Measurements from ENCODE around the gene CHAT. TPM values are rescaled to one million over a fixed set of nuclear protein-coding genes. Genes with fewer than 3 reads are reported as not detected.

The CHAT gene
- total RNA-seq, 1 donor = not detected

- H3K27ac ChIP-seq (ENCODE audit: low read depth, low read length) = no peak overlapping the region
- no peaks in the 10 kb centered on the region for H4K20me1 ChIP-seq (ENCODE audit: insufficient read depth, low read length)
- no peak overlapping the region for H3K4me2 ChIP-seq (ENCODE audit: insufficient read depth, low read length)
- H3K79me2 ChIP-seq (ENCODE audit: insufficient read depth, low read length) = no peaks in the 10 kb centered on the region
- no peaks in the 10 kb centered on the region for H3K27me3 ChIP-seq (ENCODE audit: insufficient read depth, low read length)
- H3K4me3 ChIP-seq (ENCODE audit: insufficient read depth, low read length) = no peak overlapping the region
- peaks cover 9% of the 10 kb centered on the region for H3K4me1 ChIP-seq (ENCODE audit: insufficient read depth, low read length)
- no peaks in the 10 kb centered on the region for H3K9me3 ChIP-seq (ENCODE audit: low read depth, low read length)
- DNase-seq (ENCODE audit: insufficient read length, low spot score, missing footprints) = no peak
- no peaks in the 10 kb centered on the region for H3K36me3 ChIP-seq (ENCODE audit: insufficient read depth, low read length)
- TF ChIP-seq, protein P1, sequence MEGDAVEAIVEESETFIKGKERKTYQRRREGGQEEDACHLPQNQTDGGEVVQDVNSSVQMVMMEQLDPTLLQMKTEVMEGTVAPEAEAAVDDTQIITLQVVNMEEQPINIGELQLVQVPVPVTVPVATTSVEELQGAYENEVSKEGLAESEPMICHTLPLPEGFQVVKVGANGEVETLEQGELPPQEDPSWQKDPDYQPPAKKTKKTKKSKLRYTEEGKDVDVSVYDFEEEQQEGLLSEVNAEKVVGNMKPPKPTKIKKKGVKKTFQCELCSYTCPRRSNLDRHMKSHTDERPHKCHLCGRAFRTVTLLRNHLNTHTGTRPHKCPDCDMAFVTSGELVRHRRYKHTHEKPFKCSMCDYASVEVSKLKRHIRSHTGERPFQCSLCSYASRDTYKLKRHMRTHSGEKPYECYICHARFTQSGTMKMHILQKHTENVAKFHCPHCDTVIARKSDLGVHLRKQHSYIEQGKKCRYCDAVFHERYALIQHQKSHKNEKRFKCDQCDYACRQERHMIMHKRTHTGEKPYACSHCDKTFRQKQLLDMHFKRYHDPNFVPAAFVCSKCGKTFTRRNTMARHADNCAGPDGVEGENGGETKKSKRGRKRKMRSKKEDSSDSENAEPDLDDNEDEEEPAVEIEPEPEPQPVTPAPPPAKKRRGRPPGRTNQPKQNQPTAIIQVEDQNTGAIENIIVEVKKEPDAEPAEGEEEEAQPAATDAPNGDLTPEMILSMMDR (IDR thresholded peaks at IDR 0.05; ENCODE audit: extremely low read depth, low read depth, low read length) = no peak
- H2AFZ ChIP-seq (ENCODE audit: low read length) = no peak overlapping the region
Measured at GRCh38 chr10:49587981-49588380, 25.9 kb upstream of the CHAT start.

- no peak overlapping the region for H3K4me3 ChIP-seq (ENCODE audit: insufficient read depth, low read length)
- peak overlapping the region; percentile 25 for H2AFZ ChIP-seq (ENCODE audit: low read length)
- peak overlapping the region; percentile 17 for H3K4me2 ChIP-seq (ENCODE audit: insufficient read depth, low read length)
- no peaks in the 10 kb centered on the region for H4K20me1 ChIP-seq (ENCODE audit: insufficient read depth, low read length)
- no peaks in the 10 kb centered on the region for H3K36me3 ChIP-seq (ENCODE audit: insufficient read depth, low read length)
- H3K27ac ChIP-seq (ENCODE audit: low read depth, low read length) = no peak overlapping the region
- H3K79me2 ChIP-seq (ENCODE audit: insufficient read depth, low read length) = no peaks in the 10 kb centered on the region
- TF ChIP-seq, protein P1 (IDR thresholded peaks at IDR 0.05; ENCODE audit: extremely low read depth, low read depth, low read length) = peak; percentile 99
- no peaks in the 10 kb centered on the region for H3K9me3 ChIP-seq (ENCODE audit: low read depth, low read length)
- DNase-seq (ENCODE audit: insufficient read length, low spot score, missing footprints) = peak; percentile 91
- H3K27me3 ChIP-seq (ENCODE audit: insufficient read depth, low read length) = no peaks in the 10 kb centered on the region
- peaks cover 3% of the 10 kb centered on the region for H3K4me1 ChIP-seq (ENCODE audit: insufficient read depth, low read length)
Measured at GRCh38 chr10:49592726-49593563, 20.9 kb upstream of the CHAT start.

DNA sequence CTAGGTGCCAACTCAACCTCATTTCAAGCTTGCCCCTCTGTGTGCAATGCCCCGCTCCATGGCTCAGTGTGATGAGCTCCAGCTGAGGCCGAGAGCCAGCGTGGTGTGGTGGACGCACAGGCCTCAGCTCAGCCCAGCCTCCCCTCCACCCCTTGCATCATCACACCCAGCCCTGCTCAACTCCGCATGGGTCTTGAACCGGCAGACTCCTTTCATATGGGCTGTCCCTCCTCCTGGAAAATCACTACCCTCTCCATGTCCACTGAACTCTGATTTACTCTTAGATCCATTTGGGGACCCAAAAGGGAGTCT lies 20.3 kb upstream of the CHAT start:
- no peak overlapping the region for H3K4me2 ChIP-seq (ENCODE audit: insufficient read depth, low read length)
- TF ChIP-seq, protein P1 (IDR thresholded peaks at IDR 0.05; ENCODE audit: extremely low read depth, low read depth, low read length) = no peak
- DNase-seq (ENCODE audit: insufficient read length, low spot score, missing footprints) = no peak
- peaks cover 3% of the 10 kb centered on the region for H3K4me1 ChIP-seq (ENCODE audit: insufficient read depth, low read length)
- H4K20me1 ChIP-seq (ENCODE audit: insufficient read depth, low read length) = no peaks in the 10 kb centered on the region
- H3K36me3 ChIP-seq (ENCODE audit: insufficient read depth, low read length) = no peaks in the 10 kb centered on the region
- no peak overlapping the region for H3K4me3 ChIP-seq (ENCODE audit: insufficient read depth, low read length)
- H2AFZ ChIP-seq (ENCODE audit: low read length) = peak overlapping the region; percentile 23
- H3K27me3 ChIP-seq (ENCODE audit: insufficient read depth, low read length) = no peaks in the 10 kb centered on the region
- H3K27ac ChIP-seq (ENCODE audit: low read depth, low read length) = no peak overlapping the region
- H3K79me2 ChIP-seq (ENCODE audit: insufficient read depth, low read length) = no peaks in the 10 kb centered on the region
- H3K9me3 ChIP-seq (ENCODE audit: low read depth, low read length) = no peaks in the 10 kb centered on the region

GRCh38 chr10:49593998-49594397 lies 19.8 kb upstream of the CHAT start:
- H3K27me3 ChIP-seq (ENCODE audit: insufficient read depth, low read length) = no peaks in the 10 kb centered on the region
- no peak overlapping the region for H3K27ac ChIP-seq (ENCODE audit: low read depth, low read length)
- TF ChIP-seq, protein P1 (IDR thresholded peaks at IDR 0.05; ENCODE audit: extremely low read depth, low read depth, low read length) = no peak
- H3K9me3 ChIP-seq (ENCODE audit: low read depth, low read length) = no peaks in the 10 kb centered on the region
- H3K4me2 ChIP-seq (ENCODE audit: insufficient read depth, low read length) = no peak overlapping the region
- peaks cover 3% of the 10 kb centered on the region for H3K4me1 ChIP-seq (ENCODE audit: insufficient read depth, low read length)
- H3K36me3 ChIP-seq (ENCODE audit: insufficient read depth, low read length) = no peaks in the 10 kb centered on the region
- no peaks in the 10 kb centered on the region for H3K79me2 ChIP-seq (ENCODE audit: insufficient read depth, low read length)
- no peaks in the 10 kb centered on the region for H4K20me1 ChIP-seq (ENCODE audit: insufficient read depth, low read length)
- no peak overlapping the region for H3K4me3 ChIP-seq (ENCODE audit: insufficient read depth, low read length)
- H2AFZ ChIP-seq (ENCODE audit: low read length) = no peak overlapping the region
- DNase-seq (ENCODE audit: insufficient read length, low spot score, missing footprints) = peak; percentile 26
